Loucy (cell line): ENCODE results near the gene COX17.

ENCODE experiments used
- H2AFZ ChIP-seq: fragments of 200-600 bp; sonication (generic); 2 replicates; pipeline ENCODE4 v1.6.0; 2016; ENCODE audit warnings: antibody characterized with exemption, mild to moderate bottlenecking, low read length, moderate library complexity
- H3F3A ChIP-seq: fragments of 200-600 bp; 2 replicates; pipeline ENCODE4 v1.6.0; 2016; ENCODE audit warnings: antibody characterized with exemption, low read depth, mild to moderate bottlenecking
- H3K27me3 ChIP-seq: fragments of 200-600 bp; sonication (generic); 2 replicates; pipeline ENCODE4 v1.6.1; 2014; ENCODE audit warnings: low read length, mild to moderate bottlenecking; ENCODE audit not compliant: insufficient read depth, poor library complexity, severe bottlenecking
- H3K36me3 ChIP-seq: fragments of 200-600 bp; sonication (generic); 2 replicates; pipeline ENCODE4 v1.6.1; 2016; ENCODE audit warnings: low read length; ENCODE audit not compliant: insufficient read depth
- H3K4me1 ChIP-seq: fragments of 200-600 bp; sonication (generic); 2 replicates; pipeline ENCODE4 v1.5.1; 2014; ENCODE audit warnings: low read length, mild to moderate bottlenecking; ENCODE audit not compliant: insufficient read depth, poor library complexity, severe bottlenecking
- H3K4me2 ChIP-seq: fragments of 200-600 bp; sonication (generic); 2 replicates; pipeline ENCODE4 v1.6.0; 2014; ENCODE audit warnings: antibody characterized with exemption, low read length, low read depth, mild to moderate bottlenecking; ENCODE audit not compliant: poor library complexity, severe bottlenecking
- H3K4me3 ChIP-seq: fragments of 200-600 bp; sonication (generic); 2 replicates; pipeline ENCODE4 v1.5.1; 2014; ENCODE audit warnings: low read length, mild to moderate bottlenecking, mixed read lengths; ENCODE audit not compliant: poor library complexity, severe bottlenecking
- H3K79me2 ChIP-seq: fragments of 200-600 bp; sonication (generic); 2 replicates; pipeline ENCODE4 v1.6.1; 2014; ENCODE audit warnings: low read length; ENCODE audit not compliant: insufficient read depth
- H3K9ac ChIP-seq: fragments of 200-600 bp; sonication (generic); 2 replicates; pipeline ENCODE4 v1.6.0; 2014; ENCODE audit warnings: mild to moderate bottlenecking, low read depth, low read length, moderate library complexity; ENCODE audit not compliant: poor library complexity, severe bottlenecking
- H3K9me2 ChIP-seq: fragments of 200-600 bp; sonication (generic); replicated peaks from 2 replicates; pipeline ENCODE4 v1.6.1; 2016; ENCODE audit warnings: low read depth, low read length, mixed read lengths
- H3K9me3 ChIP-seq: fragments of 200-600 bp; sonication (generic); 2 replicates; pipeline ENCODE4 v1.6.1; 2014; ENCODE audit warnings: mild to moderate bottlenecking, antibody characterized with exemption, low read length, low read depth; ENCODE audit not compliant: insufficient read depth
- H4K20me1 ChIP-seq: fragments of 200-600 bp; sonication (generic); 2 replicates; pipeline ENCODE4 v1.6.0; 2014; ENCODE audit warnings: antibody characterized with exemption, low read length, mild to moderate bottlenecking; ENCODE audit not compliant: insufficient read depth, poor library complexity, severe bottlenecking
- CTCF ChIP-seq: fragments of 200-600 bp; sonication (generic); conservative IDR thresholded peaks from 2 replicates; pipeline ENCODE4 v1.5.1; 2014; ENCODE audit warnings: mild to moderate bottlenecking, antibody characterized with exemption, low read length
- EZH2phosphoT487 ChIP-seq: fragments of 200-600 bp; IDR thresholded peaks from 2 replicates; pipeline ENCODE4 v1.6.1; 2018; ENCODE audit warnings: antibody characterized with exemption, mild to moderate bottlenecking, moderate library complexity, borderline replicate concordance

The COX17 gene

GRCh38 chr3:119657887-119658702 lies 19.1 kb downstream of the COX17 start:
- no peak for TF ChIP-seq EZH2phosphoT487
- no peak for TF ChIP-seq CTCF
- Histone ChIP-seq H3K79me2 (no peaks in the 10 kb centered on the region), H3K9me2 (no peaks in the 10 kb centered on the region), H3F3A (no peaks in the 10 kb centered on the region), H3K9ac (no peak overlapping the region), H2AFZ (no peak overlapping the region), H3K9me3 (no peaks in the 10 kb centered on the region), H3K4me3 (no peak overlapping the region), H4K20me1 (no peaks in the 10 kb centered on the region), H3K27me3 (no peaks in the 10 kb centered on the region), H3K4me1 (no peaks in the 10 kb centered on the region), H3K36me3 (no peaks in the 10 kb centered on the region), H3K4me2 (no peak overlapping the region)

GRCh38 chr3:119653876-119654275 lies 23.3 kb downstream of the COX17 start:
- no peak overlapping the region for H3K4me2 ChIP-seq

GRCh38 chr3:119652306-119653033 lies 24.7 kb downstream of the COX17 start:
- Histone ChIP-seq H3K9ac (no peak overlapping the region), H3K27me3 (no peaks in the 10 kb centered on the region), H3K4me2 (no peak overlapping the region), H3K79me2 (no peaks in the 10 kb centered on the region), H4K20me1 (no peaks in the 10 kb centered on the region), H3K9me2 (no peaks in the 10 kb centered on the region), H2AFZ (no peak overlapping the region), H3F3A (no peaks in the 10 kb centered on the region), H3K9me3 (no peaks in the 10 kb centered on the region), H3K4me1 (no peaks in the 10 kb centered on the region), H3K4me3 (no peak overlapping the region), H3K36me3 (no peaks in the 10 kb centered on the region)
- TF ChIP-seq CTCF (no peak), EZH2phosphoT487 (no peak)

More at GRCh38 chr3:119653876-119654275, 23.3 kb downstream of the COX17 start:
- H2AFZ ChIP-seq, result no peak overlapping the region
- H3F3A ChIP-seq, result no peaks in the 10 kb centered on the region
- no peak overlapping the region for H3K4me3 ChIP-seq
- H3K4me1 ChIP-seq, result no peaks in the 10 kb centered on the region
- no peaks in the 10 kb centered on the region for H3K9me2 ChIP-seq
- H3K27me3 ChIP-seq, result no peaks in the 10 kb centered on the region
- H3K9ac ChIP-seq, result no peak overlapping the region
- H4K20me1 ChIP-seq, result no peaks in the 10 kb centered on the region
- H3K36me3 ChIP-seq, result no peaks in the 10 kb centered on the region
- H3K9me3 ChIP-seq, result no peaks in the 10 kb centered on the region
- H3K79me2 ChIP-seq, result no peaks in the 10 kb centered on the region
- TF ChIP-seq CTCF (no peak), EZH2phosphoT487 (no peak)
